ENCODE measurements around the gene TMEM201. TPM values are rescaled to one million over a fixed set of nuclear protein-coding genes. Genes with fewer than 3 reads are reported as not detected.

Gene TMEM201
- total and polyA plus RNA-seq, 2 donors (not counting 3 experiments of a cell fraction or from before 2014, with no cell fraction given) = 8.3 to 24.8 TPM

GRCh38 chr1:9592510-9593075 is 3.9 kb downstream of the TMEM201 start:
- no peak for TF ChIP-seq POLR2AphosphoS5 (IDR thresholded peaks at IDR 0.05; ENCODE audit: insufficient read depth, low read depth, low read length)
- no peak for TF ChIP-seq JUN (IDR thresholded peaks at IDR 0.05; ENCODE audit: borderline replicate concordance, insufficient read depth, insufficient read length, low read depth)
- TF ChIP-seq GATA2 (IDR thresholded peaks at IDR 0.05; ENCODE audit: insufficient read depth, insufficient read length, low read depth, low read length) = no peak
- TF ChIP-seq FOS (IDR thresholded peaks at IDR 0.05; ENCODE audit: borderline replicate concordance, insufficient read depth, low read length) = no peak
- no peak for TF ChIP-seq EZH2 (IDR thresholded peaks at IDR 0.05; ENCODE audit: borderline replicate concordance, low read depth, low read length, severe bottlenecking)
- no peak for TF ChIP-seq CTCF (IDR thresholded peaks at IDR 0.05; ENCODE audit: extremely low read depth in 1 of 2, insufficient read depth in 1 of 2, low read depth in 1 of 2, low read length in 2 of 2)
- TF ChIP-seq MYC (IDR thresholded peaks at IDR 0.05; ENCODE audit: low read depth, low read length) = no peak
- TF ChIP-seq MAX (IDR thresholded peaks at IDR 0.05; ENCODE audit: insufficient read depth, insufficient read length) = no peak
- no peak for TF ChIP-seq POLR2A (IDR thresholded peaks at IDR 0.05; ENCODE audit: low read depth, low read length)
- dilution Hi-C loops (cut with MboI; ENCODE audit: extremely low pct_ligation_motif_present, low sequenced_read_pairs) = no loop called here
- no TSS peak for BruUV-seq (replicated peaks)
- DNase-seq (ENCODE audit: low read depth, low spot score) = no peak
- no peaks in the 10 kb centered on the region for H3K27me3 ChIP-seq (ENCODE audit: control insufficient read depth in 2 of 2, insufficient read depth in 2 of 2, low read length in 2 of 2)
- peaks cover 0 to 4% of the 10 kb centered on the region in 2 experiments for H3K36me3 ChIP-seq (ENCODE audit: control insufficient read depth in 2 of 2, extremely low read depth in 1 of 2, insufficient read depth in 2 of 2, low read length in 2 of 2)
- CTCF ChIA-PET = interaction anchor here (1.2 kb wide), 1 partner anchor 23 kb away, joined by 5 read pairs; no protein-coding TSS in a partner anchor
- FAIRE-seq = no peak
- no peaks in the 10 kb centered on the region for H3K9me3 ChIP-seq (replicated peaks; ENCODE audit: control insufficient read depth, insufficient read depth, low read length)
- intact Hi-C loops (cut with micrococcal nuclease) = no loop called here
- H2AFZ ChIP-seq (ENCODE audit: low read depth, low read length) = no peak overlapping the region
- H3K79me2 ChIP-seq (ENCODE audit: control insufficient read depth, insufficient read depth, low read length) = peaks cover 68% of the 10 kb centered on the region
- H3K4me3 ChIP-seq (replicated peaks in 1 of 3; ENCODE audit: insufficient read depth in 1 of 3, low read depth in 1 of 3, low read length in 3 of 3) = no peak overlapping the region
- H3K27ac ChIP-seq (ENCODE audit: insufficient read depth, low read depth, low read length) = peak overlapping the region; percentile 61
- no peaks in the 10 kb centered on the region for H4K20me1 ChIP-seq (replicated peaks; ENCODE audit: control insufficient read depth, extremely low read depth, insufficient read depth, low read length)
- no peak overlapping the region for H3K9ac ChIP-seq (replicated peaks; ENCODE audit: extremely low read depth, insufficient read depth, low read length)
- H3K4me2 ChIP-seq (ENCODE audit: insufficient read depth, low read length) = peak overlapping the region; percentile 26
- H3K4me1 ChIP-seq (ENCODE audit: control insufficient read depth, extremely low read depth, insufficient read depth, low read length) = peaks cover 21% of the 10 kb centered on the region
- POLR2A ChIA-PET = no interaction called here
- H3K9me1 ChIP-seq (replicated peaks; ENCODE audit: control insufficient read depth, extremely low read depth, insufficient read depth, low read length) = no peaks in the 10 kb centered on the region
